H1 (cell line): ENCODE data around the gene CYP4Z1.

Experiments
- CHD2 ChIP-seq: IDR thresholded peaks from 2 replicates; pipeline ENCODE4 v1.6.1; 2012; ENCODE audit warnings: low read length, improper control_type of control experiment
- POLR2A ChIP-seq, 2 experiments: IDR thresholded peaks; 1 replicate in 1 of 2; 2 replicates in 1 of 2; pipeline ENCODE4 v1.6.1; 2011; ENCODE audit warnings: low read depth in 2 of 2, low read length in 2 of 2, mild to moderate bottlenecking in 2 of 2; ENCODE audit errors: control extremely low read depth in 1 of 2

DNA sequence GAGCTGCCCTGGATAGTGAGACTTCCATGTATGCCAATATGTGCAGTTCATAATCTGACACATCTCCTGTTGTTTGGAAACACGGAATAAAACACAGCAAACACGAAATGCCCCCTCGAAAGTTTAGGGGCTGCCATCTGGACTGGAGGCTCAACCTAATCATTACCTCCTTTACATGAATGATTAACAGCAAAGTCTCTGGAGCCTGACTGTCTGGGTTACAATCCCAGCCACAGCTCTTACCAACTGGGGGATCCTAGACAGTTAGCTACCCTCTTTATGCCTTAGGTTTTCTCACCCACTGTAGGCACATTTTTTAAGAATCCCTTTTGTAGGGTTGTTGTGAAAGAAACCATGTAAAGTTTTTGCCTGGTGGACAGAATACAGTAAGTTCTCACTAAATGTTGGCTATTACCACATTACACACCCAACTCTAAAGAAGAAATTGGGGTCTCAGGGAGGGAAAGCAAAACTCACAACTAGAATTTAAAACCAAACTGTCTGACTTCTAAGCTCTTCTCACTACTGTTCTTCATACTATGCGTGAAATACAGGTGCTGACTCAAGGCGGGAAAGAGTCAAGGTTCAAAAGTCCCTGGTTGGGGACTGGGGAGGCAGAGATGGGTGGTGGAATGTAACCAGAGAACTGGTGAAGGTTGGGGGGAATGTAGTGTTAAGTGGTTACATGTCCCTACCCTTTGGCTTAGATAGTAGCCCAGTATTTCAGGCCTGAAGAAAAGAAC is 94.4 kb downstream of the CYP4Z1 start:
- TF ChIP-seq CHD2, result no peak
- TF ChIP-seq POLR2A (IDR thresholded peaks at IDR 0.05; ENCODE audit: control extremely low read depth in 1 of 2, low read depth in 2 of 2, low read length in 2 of 2), result no peak
